Vagina (tissue), 2 donors: Measurements from ENCODE around the gene COL25A1. TPM values are rescaled to one million over a fixed set of nuclear protein-coding genes. Genes with fewer than 3 reads are reported as not detected.

Experiments
- DNase-seq, 2 donors: peaks; one replicate each; pipeline ENCODE4 v3.0.0-alpha.2; 2017; ENCODE audit errors: extremely low spot score in 2 of 2
- H3K27ac ChIP-seq: fragments of 200-600 bp; sonication (generic); one replicate; pipeline ENCODE4 v1.5.1; 2019
- H3K27me3 ChIP-seq: fragments of 200-600 bp; sonication (generic); one replicate; pipeline ENCODE4 v1.5.1; 2019
- H3K36me3 ChIP-seq, 2 donors: fragments of 200-600 bp; sonication (generic); one replicate each; pipeline ENCODE4 v1.5.1; 2017 to 2019
- H3K4me1 ChIP-seq: fragments of 200-600 bp; sonication (generic); one replicate; pipeline ENCODE4 v1.5.1; 2019
- H3K4me3 ChIP-seq, 2 donors: fragments of 200-600 bp; sonication (generic); 1 replicate in 1 of 2; 2 replicates in 1 of 2; pipeline ENCODE4 v1.5.1; 2016 to 2019
- H3K9me3 ChIP-seq: fragments of 200-600 bp; sonication (generic); one replicate; pipeline ENCODE4 v1.5.1; 2019
- POLR2A ChIP-seq, 2 donors: fragments of 450-650 bp; IDR thresholded peaks; one replicate each; pipeline ENCODE4 v1.6.1; 2017; ENCODE audit warnings: antibody characterized with exemption in 2 of 2, mild to moderate bottlenecking in 2 of 2, moderate library complexity in 2 of 2
- POLR2AphosphoS5 ChIP-seq, 2 donors: sonication (generic); formaldehyde crosslinking; IDR thresholded peaks; one replicate each; pipeline ENCODE4 v1.9.0; 2017; ENCODE audit warnings: antibody characterized with exemption in 2 of 2, mild to moderate bottlenecking in 2 of 2, low read depth in 1 of 2; ENCODE audit not compliant: insufficient read depth in 1 of 2
- intact Hi-C: fragments of 100-400 bp; cut with DNase I; formaldehyde crosslinking; loops from one replicate; pipeline ENCODE4 v1.15.1; 2023
- total RNA-seq: library from RNA; depleted of rRNA; stranded (reverse); fragments of >200 nt; gene quantifications from one replicate; pipeline ENCODE4 v1.2.3, GENCODE V29; 2016
- TF ChIP-seq, protein P1 (sequence below), 3 experiments: fragments of 450-650 bp in 2 of 3; fragments of 200-600 bp in 1 of 3; sonication (generic) in 1 of 3; IDR thresholded peaks; one replicate each; pipeline ENCODE4 v1.5.1; 2017 to 2019; ENCODE audit warnings: antibody characterized with exemption in 3 of 3, mild to moderate bottlenecking in 2 of 3, moderate library complexity in 2 of 3

Gene COL25A1
- total RNA-seq, 1 donor from 2014 or later, result 0.49 TPM

DNA sequence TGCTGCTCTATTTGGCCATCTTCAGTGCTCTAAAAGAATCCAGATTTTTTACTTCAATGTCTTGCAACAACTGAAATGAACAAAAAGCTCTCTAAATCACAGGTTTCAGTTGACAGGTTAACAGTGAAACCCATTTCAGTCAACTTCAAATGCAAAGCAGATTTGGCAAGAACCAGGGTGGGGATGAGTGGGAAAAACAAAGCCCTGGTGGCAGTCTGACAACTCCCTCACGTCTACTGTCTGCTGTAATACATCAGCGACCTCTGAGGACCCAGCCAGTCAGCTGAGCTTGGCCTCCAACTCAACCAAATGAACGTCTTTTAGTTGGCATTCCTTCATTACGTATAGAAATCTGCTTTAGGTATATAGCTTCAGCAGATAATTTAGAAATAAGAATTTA lies 95.8 kb downstream of the COL25A1 start:
- intact Hi-C loops, result no loop called here
- H3K27ac ChIP-seq, result no peak overlapping the region

DNA sequence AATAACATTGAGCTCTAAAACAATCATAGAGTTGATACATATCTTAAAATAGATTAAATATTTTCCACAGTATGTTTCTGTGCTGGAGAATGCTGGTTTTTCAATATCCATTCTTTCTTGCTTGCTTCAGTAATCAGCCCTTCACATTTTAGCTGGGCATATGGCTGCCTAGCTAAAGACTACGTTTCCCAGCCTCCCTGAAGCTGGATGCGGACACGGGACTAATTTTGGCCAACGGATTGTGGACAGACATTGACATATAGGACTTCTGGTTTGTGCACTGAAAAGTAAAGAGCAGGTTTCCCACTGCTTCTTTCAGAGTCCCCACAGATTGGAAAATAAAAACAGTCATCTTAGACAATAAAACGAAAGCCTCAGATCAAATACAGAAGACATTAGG lies 97.3 kb downstream of the COL25A1 start:
- no peak for DNase-seq
- Histone ChIP-seq H3K4me3 (no peak overlapping the region), H3K4me1 (no peaks in the 10 kb centered on the region), H3K27me3 (no peaks in the 10 kb centered on the region), H3K27ac (no peak overlapping the region), H3K36me3 (no peaks in the 10 kb centered on the region), H3K9me3 (no peaks in the 10 kb centered on the region)
- TF ChIP-seq POLR2A (IDR thresholded peaks at IDR 0.05) (no peak), POLR2AphosphoS5 (IDR thresholded peaks at IDR 0.05; ENCODE audit: insufficient read depth in 1 of 2, low read depth in 1 of 2) (no peak)
- TF ChIP-seq, protein P1, sequence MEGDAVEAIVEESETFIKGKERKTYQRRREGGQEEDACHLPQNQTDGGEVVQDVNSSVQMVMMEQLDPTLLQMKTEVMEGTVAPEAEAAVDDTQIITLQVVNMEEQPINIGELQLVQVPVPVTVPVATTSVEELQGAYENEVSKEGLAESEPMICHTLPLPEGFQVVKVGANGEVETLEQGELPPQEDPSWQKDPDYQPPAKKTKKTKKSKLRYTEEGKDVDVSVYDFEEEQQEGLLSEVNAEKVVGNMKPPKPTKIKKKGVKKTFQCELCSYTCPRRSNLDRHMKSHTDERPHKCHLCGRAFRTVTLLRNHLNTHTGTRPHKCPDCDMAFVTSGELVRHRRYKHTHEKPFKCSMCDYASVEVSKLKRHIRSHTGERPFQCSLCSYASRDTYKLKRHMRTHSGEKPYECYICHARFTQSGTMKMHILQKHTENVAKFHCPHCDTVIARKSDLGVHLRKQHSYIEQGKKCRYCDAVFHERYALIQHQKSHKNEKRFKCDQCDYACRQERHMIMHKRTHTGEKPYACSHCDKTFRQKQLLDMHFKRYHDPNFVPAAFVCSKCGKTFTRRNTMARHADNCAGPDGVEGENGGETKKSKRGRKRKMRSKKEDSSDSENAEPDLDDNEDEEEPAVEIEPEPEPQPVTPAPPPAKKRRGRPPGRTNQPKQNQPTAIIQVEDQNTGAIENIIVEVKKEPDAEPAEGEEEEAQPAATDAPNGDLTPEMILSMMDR (IDR thresholded peaks at IDR 0.05), result no peak
- intact Hi-C loops, result no loop called here

More for the DNA sequence above, 95.8 kb downstream of the COL25A1 start:
- H3K4me3 ChIP-seq, result no peak overlapping the region
- H3K4me1 ChIP-seq, result no peaks in the 10 kb centered on the region
- no peaks in the 10 kb centered on the region for H3K36me3 ChIP-seq
- H3K27me3 ChIP-seq, result no peaks in the 10 kb centered on the region
- no peaks in the 10 kb centered on the region for H3K9me3 ChIP-seq
- TF ChIP-seq POLR2A (IDR thresholded peaks at IDR 0.05) (no peak), POLR2AphosphoS5 (IDR thresholded peaks at IDR 0.05; ENCODE audit: insufficient read depth in 1 of 2, low read depth in 1 of 2) (no peak)
- TF ChIP-seq, protein P1 (IDR thresholded peaks at IDR 0.05), result no peak
- no peak for DNase-seq

DNA sequence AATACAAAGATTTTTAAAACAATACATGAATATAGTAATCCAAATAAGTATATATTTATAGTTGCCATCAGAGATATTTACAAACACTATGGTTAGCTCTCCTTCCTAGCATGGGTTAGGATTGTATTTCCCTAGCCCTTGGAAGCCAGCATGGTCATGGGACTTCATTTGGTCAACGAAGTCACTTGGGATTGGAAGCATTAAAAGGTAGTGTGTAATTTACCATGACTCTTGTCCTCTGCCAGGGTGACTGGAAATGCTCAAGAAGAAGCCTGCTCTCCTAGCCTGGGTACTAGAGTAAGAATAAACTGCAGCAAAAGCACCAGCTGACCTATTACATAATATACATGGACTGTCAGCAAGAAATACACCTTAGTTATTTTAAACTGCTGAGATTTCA lies 102.9 kb downstream of the COL25A1 start:
- Histone ChIP-seq H3K9me3 (no peaks in the 10 kb centered on the region), H3K27me3 (no peaks in the 10 kb centered on the region), H3K36me3 (no peaks in the 10 kb centered on the region), H3K4me3 (no peak overlapping the region), H3K27ac (no peak overlapping the region), H3K4me1 (no peaks in the 10 kb centered on the region)
- intact Hi-C loops, result no loop called here
- TF ChIP-seq, protein P1 (IDR thresholded peaks at IDR 0.05), result no peak
- TF ChIP-seq POLR2A (IDR thresholded peaks at IDR 0.05), result no peak
- no peak for TF ChIP-seq POLR2AphosphoS5 (IDR thresholded peaks at IDR 0.05; ENCODE audit: insufficient read depth in 1 of 2, low read depth in 1 of 2)
- DNase-seq, result no peak

DNA sequence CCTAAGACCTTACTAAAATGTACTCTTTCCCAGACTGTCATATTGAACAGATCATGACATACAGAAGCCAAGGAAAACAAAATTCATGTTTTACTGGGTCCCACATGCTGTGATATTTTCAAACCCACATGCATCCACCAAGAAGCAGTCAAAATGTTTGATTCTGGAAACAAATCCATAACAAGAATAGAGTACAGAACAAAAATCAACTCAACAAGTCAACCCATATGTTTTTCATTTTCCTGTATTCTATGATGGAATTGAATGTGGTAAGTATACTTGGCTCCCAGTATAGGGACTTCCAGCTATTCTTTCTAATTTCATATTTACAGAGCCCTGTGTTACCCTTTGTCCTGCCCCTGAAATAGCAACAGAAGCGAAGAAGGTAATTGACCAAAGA lies 106.8 kb downstream of the COL25A1 start:
- no peak for DNase-seq
- no peaks in the 10 kb centered on the region for H3K4me1 ChIP-seq
- no peak overlapping the region for H3K4me3 ChIP-seq
- no peaks in the 10 kb centered on the region for H3K27me3 ChIP-seq
- H3K9me3 ChIP-seq, result no peaks in the 10 kb centered on the region
- H3K36me3 ChIP-seq, result no peaks in the 10 kb centered on the region
- no peak for TF ChIP-seq POLR2AphosphoS5 (IDR thresholded peaks at IDR 0.05; ENCODE audit: insufficient read depth in 1 of 2, low read depth in 1 of 2)
- TF ChIP-seq POLR2A (IDR thresholded peaks at IDR 0.05), result no peak
- TF ChIP-seq, protein P1 (IDR thresholded peaks at IDR 0.05), result no peak
- intact Hi-C loops, result no loop called here
- H3K27ac ChIP-seq, result no peak overlapping the region

DNA sequence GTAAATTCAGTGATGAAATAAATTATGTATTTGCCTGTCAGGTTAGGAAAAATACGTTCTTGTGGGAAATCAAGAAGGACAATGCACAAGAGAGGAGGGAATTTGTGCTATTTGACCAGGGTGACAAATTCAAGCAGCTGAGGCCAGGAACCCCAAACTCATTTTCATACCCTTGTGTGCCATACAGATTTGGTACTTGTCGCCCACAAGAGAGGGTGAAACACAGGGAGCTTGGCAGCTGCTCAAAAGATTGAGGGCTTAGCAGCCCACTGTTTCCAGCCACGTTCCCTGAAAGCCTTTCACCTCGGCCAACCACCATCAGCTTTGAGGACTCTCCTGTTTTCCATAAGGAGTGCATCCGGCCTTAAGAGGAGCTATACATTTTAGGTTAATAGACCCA lies 111.2 kb downstream of the COL25A1 start:
- Histone ChIP-seq H3K4me3 (no peak overlapping the region), H3K9me3 (no peaks in the 10 kb centered on the region), H3K27me3 (no peaks in the 10 kb centered on the region), H3K27ac (no peak overlapping the region), H3K36me3 (no peaks in the 10 kb centered on the region), H3K4me1 (no peaks in the 10 kb centered on the region)
- no peak for DNase-seq
- intact Hi-C loops, result no loop called here
- TF ChIP-seq POLR2AphosphoS5 (IDR thresholded peaks at IDR 0.05; ENCODE audit: insufficient read depth in 1 of 2, low read depth in 1 of 2) (no peak), POLR2A (IDR thresholded peaks at IDR 0.05) (no peak)
- TF ChIP-seq, protein P1 (IDR thresholded peaks at IDR 0.05), result no peak
